Testis (tissue), 3 donors: ENCODE measurements around the gene CBFA2T3. TPM values are rescaled to one million over a fixed set of nuclear protein-coding genes. Genes with fewer than 3 reads are reported as not detected.

Experiments
- DNase-seq: peaks from one replicate; pipeline ENCODE4 v3.0.0-alpha.2; 2019
- H3K27ac ChIP-seq, 2 donors: fragments of 200-600 bp; sonication (generic); one replicate each; pipeline ENCODE4 v1.5.1; 2019
- H3K27me3 ChIP-seq: fragments of 200-600 bp; sonication (generic); one replicate; pipeline ENCODE4 v1.5.1; 2019
- H3K36me3 ChIP-seq: fragments of 200-600 bp; sonication (generic); one replicate; pipeline ENCODE4 v1.5.1; 2017; ENCODE audit warnings: low read depth; ENCODE audit errors: missing control alignments
- H3K4me1 ChIP-seq: fragments of 200-600 bp; sonication (generic); one replicate; pipeline ENCODE4 v1.5.1; 2019
- H3K4me3 ChIP-seq, 2 donors: fragments of 200-600 bp; sonication (generic); one replicate each; pipeline ENCODE4 v1.5.1; 2017 to 2019
- H3K9me3 ChIP-seq: fragments of 200-600 bp; sonication (generic); one replicate; pipeline ENCODE4 v1.5.1; 2017
- CTCF ChIP-seq, 3 experiments: fragments of 450-650 bp in 2 of 3; fragments of 200-600 bp in 1 of 3; sonication (generic) in 1 of 3; IDR thresholded peaks; one replicate each; pipeline ENCODE4 v1.5.1; 2016 to 2019; ENCODE audit warnings: antibody characterized with exemption in 3 of 3, mild to moderate bottlenecking in 2 of 3, moderate library complexity in 1 of 3
- POLR2A ChIP-seq: fragments of 450-650 bp; IDR thresholded peaks from one replicate; pipeline ENCODE4 v1.6.1; 2017; ENCODE audit warnings: antibody characterized with exemption, mild to moderate bottlenecking, moderate library complexity
- WGBS, 2 donors: methylation state at CpG; one replicate each; pipeline ENCODE4 v1.1.5; 2018; 5-methylcytosine and 5-hydroxymethylcytosine counted together
- intact Hi-C: fragments of 100-400 bp; cut with DNase I; formaldehyde crosslinking; loops from one replicate; pipeline ENCODE4 v1.15.1; 2023; ENCODE audit warnings: low total_unique reads
- polyA plus RNA-seq: library from polyadenylated mRNA; stranded (reverse); fragments of 350-450 nt; fragmentation: Illumina TruSeq; extraction: RNeasy Lipid Tissue Mini Kit (QIAGEN cat#74804); gene quantifications from one replicate; pipeline ENCODE4 v1.2.3, GENCODE V29; 2014; ENCODE audit warnings: low read depth, low replicate concordance; ENCODE audit not compliant: insufficient read depth
- total RNA-seq, 2 donors: library from RNA; depleted of rRNA; stranded (reverse); fragments of >200 nt; gene quantifications; one replicate each; pipeline ENCODE4 v1.2.3, GENCODE V29; 2016

Gene CBFA2T3
- total and polyA plus RNA-seq, 3 donors from 2014 or later = 7.1 to 11.9 (median 9.2) TPM

GRCh38 chr16:88863426-88863825 is 113.6 kb downstream of the CBFA2T3 start:
- no peaks in the 10 kb centered on the region for H3K9me3 ChIP-seq
- no peak overlapping the region for H3K4me3 ChIP-seq
- TF ChIP-seq CTCF (IDR thresholded peaks at IDR 0.05) (no peak), POLR2A (no peak)
- no peaks in the 10 kb centered on the region for H3K36me3 ChIP-seq
- H3K27me3 ChIP-seq = no peaks in the 10 kb centered on the region
- H3K4me1 ChIP-seq = no peaks in the 10 kb centered on the region
- intact Hi-C loops = no loop called here
- H3K27ac ChIP-seq = no peak overlapping the region
- no peak for DNase-seq
- 88 to 95% methylated on average over 9 to 13 of the region's 13 CpGs for WGBS, 2 donors

GRCh38 chr16:88862968-88863367 is 114.0 kb downstream of the CBFA2T3 start:
- TF ChIP-seq CTCF (IDR thresholded peaks at IDR 0.05) (no peak), POLR2A (no peak)
- no peaks in the 10 kb centered on the region for H3K9me3 ChIP-seq
- WGBS, 2 donors = 90 to 96% methylated on average over 17 to 25 of the region's 25 CpGs
- H3K4me3 ChIP-seq = no peak overlapping the region
- no peak overlapping the region for H3K27ac ChIP-seq
- no peaks in the 10 kb centered on the region for H3K27me3 ChIP-seq
- peaks cover 4% of the 10 kb centered on the region for H3K4me1 ChIP-seq
- no peak for DNase-seq
- intact Hi-C loops = no loop called here
- H3K36me3 ChIP-seq = no peaks in the 10 kb centered on the region

- H3K4me3 ChIP-seq = no peak overlapping the region
- H3K27me3 ChIP-seq = no peaks in the 10 kb centered on the region
- 95 to 100% methylated on average over 6 to 19 of the region's 19 CpGs for WGBS, 2 donors
- intact Hi-C loops = no loop called here
- no peak for TF ChIP-seq CTCF (IDR thresholded peaks at IDR 0.05)
- TF ChIP-seq POLR2A = no peak
- no peak for DNase-seq
- no peaks in the 10 kb centered on the region for H3K9me3 ChIP-seq
- peaks cover 6% of the 10 kb centered on the region for H3K4me1 ChIP-seq
- H3K36me3 ChIP-seq = no peaks in the 10 kb centered on the region
- H3K27ac ChIP-seq = no peak overlapping the region
These were observed 115.6 kb downstream of the CBFA2T3 start for GRCh38 chr16:88861359-88861758.

GRCh38 chr16:88859381-88860091 is 117.5 kb downstream of the CBFA2T3 start:
- DNase-seq = no peak
- no peak overlapping the region for H3K27ac ChIP-seq
- intact Hi-C loops = no loop called here

More at GRCh38 chr16:88859381-88860091, 117.5 kb downstream of the CBFA2T3 start:
- WGBS, 2 donors = 96% methylated on average over 20 of the region's 20 CpGs
- Histone ChIP-seq H3K4me3 (no peak overlapping the region), H3K4me1 (peaks cover 23% of the 10 kb centered on the region), H3K9me3 (no peaks in the 10 kb centered on the region), H3K36me3 (no peaks in the 10 kb centered on the region), H3K27me3 (no peaks in the 10 kb centered on the region)
- no peak for TF ChIP-seq CTCF (IDR thresholded peaks at IDR 0.05)
- no peak for TF ChIP-seq POLR2A
